Fibroblast of skin of left biceps (primary cell): Measurements from ENCODE around the gene TPRG1L.

ENCODE experiments used
- DNase-seq, 2 experiments: peaks; one replicate each; pipeline ENCODE4 v3.0.0-alpha.2; 2013; ENCODE audit warnings: low read depth in 2 of 2

TPRG1L gene

DNA sequence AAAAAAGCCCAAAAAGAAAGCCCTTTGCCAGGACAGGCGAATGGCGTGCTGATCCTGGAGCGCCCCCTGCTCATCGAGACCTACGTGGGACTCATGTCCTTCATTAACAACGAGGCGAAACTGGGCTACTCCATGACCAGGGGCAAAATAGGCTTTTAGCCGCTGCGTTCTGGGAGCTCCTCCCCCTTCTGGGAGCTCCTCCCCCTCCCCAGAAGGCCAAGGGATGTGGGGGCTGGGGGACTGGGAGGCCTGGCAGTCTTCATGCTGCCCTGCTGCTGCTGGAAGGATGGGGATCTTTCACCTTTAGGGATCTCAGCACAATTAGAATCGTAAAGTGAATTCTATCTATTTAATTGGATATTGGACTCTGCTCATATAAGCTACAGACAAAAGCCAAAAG lies 3.6 kb downstream of the TPRG1L start:
- no peak for DNase-seq

DNA sequence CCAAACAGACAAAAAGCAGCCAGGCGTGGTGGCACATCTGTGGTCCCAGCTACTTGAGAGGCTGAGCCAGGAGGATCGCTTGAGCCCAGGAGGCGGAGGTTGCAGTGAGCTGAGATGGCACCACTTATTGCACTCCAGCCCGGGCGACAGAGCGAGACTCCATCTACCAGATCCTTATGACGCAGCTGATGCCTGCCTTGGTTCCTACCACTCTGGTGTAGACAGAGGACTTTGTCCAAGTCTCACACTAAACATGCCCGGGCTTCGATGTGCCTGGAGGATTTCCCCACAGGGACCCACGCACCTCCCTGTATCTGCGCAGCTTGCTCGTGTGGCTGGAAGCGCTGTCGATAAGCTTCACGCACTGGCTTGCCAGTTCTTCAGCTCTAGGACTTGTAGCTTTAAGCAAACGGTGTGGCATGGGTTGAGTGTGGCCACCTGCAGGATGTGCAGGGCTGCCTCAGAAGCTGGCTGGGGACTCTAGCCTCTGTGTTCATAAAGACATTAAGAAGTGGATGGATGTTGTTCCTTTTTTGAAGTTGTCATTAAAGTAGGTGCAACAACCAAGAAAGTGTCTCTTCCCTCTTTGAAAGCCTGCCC lies 4.8 kb downstream of the TPRG1L start:
- no peak for DNase-seq

DNA sequence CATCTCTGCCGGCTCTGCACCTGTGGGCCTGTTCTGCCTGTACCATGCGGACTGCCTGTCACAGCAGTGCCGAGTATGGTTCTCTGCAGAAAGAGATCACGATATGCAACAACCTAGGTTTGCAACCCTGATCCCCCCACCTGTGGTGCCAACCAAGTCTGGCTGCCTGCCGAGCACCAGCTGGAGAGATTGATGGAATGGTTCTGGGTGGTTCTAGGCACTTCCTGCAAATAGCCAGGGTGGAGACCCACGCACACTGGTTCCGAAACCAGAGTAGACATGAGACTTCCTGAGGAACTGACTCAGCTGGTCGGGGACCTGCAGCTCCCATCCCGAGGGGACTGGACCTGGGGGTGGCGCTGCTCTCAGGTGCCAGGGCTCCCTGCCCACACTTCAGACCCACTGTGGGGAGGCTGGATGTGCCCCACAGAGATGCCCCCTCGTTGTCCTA lies 5.4 kb downstream of the TPRG1L start:
- no peak for DNase-seq

DNA sequence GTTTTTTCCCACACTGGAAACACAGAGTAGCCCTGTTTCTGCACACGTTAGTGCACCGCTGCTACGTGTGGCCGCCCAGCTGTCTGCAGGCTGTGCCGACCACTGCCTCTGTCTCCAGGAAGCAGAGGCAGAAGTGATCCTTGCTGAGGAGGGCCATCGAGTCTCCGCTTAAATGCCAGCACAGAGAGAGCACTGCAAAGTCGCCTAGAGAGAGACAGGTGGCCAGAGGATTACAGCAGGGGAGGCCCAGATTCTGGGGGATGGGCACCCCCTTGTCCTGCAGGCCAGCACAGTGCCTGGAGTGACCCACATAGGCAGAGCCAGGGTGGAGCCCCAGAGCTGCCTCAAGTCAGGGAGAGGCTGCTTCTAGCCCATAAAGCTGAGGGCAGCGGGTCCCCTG lies 6.1 kb downstream of the TPRG1L start:
- no peak for DNase-seq

DNA sequence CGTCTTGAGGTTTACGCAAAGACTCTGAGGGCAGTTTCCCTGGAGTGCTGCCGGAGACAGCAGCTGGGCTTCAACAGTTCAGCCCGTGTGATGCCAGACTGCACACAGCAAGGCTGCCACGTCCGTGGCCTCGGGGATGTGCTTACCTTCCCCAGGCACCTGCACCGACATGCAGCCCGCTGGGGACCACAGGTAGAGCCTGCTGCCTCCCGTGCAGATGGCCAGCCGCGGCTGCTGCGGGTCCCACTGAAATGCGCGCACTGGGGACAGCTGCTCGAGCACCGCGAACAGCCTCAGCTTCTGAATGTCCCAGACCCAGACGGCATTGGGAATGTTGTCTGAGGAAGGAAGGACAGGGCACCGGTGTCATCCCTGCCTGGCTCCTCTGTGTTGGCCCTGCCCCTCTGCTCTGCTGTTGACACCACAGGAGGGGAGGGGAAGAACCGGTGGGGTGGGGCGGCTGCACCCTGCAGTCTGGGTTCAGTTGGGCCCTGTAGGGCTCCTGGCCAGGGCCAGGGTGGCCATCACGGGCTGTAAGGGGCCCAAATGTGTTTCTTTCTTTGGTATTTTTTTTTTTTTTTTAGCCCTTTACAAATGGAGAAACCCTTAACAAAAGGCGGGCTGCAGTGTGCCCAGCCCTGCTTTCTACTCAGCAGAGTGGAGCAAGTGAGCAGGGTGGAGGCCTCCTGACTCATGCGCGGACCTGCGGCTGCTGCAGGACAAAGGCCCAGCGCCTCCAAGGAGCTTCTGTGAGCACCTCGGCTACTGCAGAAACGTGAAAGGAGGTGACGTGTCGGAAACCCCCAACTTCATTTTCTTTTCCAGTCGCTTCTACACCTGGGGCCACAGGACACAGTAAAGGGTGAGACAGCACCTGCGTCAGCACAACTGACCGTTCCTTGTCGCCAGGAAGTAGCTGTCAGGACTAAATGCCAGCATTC lies 6.8 kb downstream of the TPRG1L start:
- DNase-seq = no peak

GRCh38 chr1:3632298-3632697 lies 7.5 kb downstream of the TPRG1L start:
- DNase-seq = no peak

DNA sequence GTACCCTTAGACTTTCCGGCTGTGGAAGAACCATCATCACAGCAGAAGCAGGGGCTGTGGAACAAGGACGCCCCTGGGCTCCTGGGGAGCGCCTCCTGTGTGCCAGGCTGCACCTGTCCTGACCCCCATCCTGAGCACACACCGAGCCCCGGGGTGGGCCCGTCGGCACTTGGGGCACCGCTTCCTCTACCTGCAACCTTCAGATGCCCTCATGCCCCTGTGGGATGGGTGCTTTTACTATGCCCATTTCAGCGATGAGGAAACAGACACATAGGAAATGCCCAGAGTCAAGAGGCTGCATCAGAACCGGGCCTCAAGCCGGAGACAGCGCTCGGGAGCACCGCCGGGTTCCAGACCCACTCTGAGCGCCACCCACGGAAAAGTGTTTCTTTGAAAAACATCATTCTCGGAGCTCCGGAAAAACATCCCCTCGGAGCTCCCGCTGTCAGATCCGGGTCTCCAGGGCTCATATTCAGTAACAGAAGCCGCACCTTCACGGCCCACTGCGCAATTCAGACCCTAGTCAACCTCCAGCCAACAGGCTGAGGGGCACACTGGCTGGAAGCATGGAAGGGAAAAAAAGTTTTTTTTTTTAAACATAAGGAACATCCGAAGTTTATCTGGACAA lies 8.0 kb downstream of the TPRG1L start:
- DNase-seq = no peak

DNA sequence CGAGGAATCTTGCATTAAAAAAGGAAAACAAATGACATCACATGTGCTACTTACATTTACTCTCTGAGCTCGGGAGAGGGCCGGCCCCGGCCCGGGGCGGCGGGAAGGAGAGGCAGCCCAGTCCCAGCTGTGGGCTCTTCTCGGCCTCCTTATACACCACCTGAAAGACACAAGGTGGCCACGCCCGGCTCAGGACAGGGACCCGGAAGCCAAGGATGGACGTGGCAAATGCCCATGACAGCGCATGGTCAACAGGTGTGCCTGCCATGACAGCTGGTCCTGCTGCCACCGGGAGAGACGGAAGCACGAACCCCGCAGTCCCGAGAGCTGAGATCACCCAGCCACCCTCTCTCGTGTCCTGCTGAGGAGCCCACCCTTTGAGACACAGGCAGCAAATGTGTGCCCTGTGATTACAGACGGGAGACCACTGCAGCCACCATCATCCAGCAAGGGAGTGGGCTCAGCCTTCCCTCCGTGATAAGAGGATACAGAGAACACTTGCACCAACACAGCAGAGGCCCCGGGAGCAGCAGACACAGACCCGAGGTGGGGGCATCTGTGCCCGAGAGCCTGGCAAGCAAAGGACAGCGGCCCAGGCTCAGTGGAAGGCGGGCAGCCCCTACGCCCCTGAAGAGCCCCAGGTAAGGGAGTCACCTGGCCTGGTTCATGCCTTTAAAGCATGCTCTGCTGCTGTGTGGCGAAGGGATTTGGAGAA lies 8.7 kb downstream of the TPRG1L start:
- no peak for DNase-seq

DNA sequence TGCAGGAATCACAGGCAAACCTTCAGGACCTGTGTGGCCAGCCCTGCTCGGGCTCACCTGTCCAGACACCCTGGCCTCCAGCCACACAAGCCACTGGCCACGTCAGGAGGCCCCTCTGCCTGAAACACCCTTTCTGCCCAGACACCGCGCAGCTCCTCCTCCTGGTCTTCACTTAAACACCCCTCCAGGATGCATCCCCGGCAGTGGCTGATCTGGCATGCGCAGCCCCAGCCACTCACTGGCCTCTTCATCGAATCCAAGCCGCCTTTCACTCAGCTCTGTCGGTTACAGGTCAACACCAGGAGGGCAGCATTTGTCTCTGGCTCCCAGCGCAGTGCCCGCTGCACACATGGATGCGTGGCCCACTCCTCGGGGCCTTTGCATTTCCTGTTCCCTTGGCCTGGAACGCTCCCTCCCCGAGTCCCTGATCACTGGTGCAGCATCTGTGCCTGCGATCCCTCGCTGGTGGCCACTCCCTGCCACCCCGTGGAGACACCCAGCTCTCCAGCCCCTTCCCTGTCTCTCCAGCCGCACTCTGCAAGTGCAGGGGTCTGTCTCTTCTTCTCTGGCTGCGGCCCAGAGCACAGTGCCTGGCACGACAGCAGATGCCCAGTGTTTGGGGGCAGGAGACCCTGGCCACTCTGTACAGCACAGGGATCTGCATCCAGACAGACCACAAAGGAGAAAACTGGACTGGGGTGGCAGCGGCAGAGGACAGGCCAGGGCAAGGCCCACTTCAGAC lies 9.4 kb downstream of the TPRG1L start:
- no peak for DNase-seq

DNA sequence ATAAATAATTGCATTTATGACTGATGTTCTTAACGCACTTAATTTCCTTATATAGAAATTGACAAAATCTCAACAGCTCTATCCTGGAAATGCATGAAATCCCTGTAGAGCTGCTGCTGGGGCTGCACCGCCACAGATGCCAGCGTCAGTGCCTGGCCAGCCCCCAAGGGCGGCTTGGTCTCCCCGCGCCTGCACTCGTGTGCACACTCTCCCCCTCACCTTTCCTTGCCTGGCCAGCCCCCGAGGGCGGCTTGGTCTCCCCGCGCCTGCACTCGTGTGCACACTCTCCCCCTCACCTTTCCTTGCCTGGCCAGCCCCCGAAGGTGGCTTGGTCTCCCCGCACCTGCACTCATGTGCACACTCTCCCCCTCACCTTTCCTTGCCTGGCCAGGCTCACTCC lies 11.3 kb downstream of the TPRG1L start:
- DNase-seq = no peak

- no peak for DNase-seq
Observed at GRCh38 chr1:3636531-3636930, 11.7 kb downstream of the TPRG1L start.

DNA sequence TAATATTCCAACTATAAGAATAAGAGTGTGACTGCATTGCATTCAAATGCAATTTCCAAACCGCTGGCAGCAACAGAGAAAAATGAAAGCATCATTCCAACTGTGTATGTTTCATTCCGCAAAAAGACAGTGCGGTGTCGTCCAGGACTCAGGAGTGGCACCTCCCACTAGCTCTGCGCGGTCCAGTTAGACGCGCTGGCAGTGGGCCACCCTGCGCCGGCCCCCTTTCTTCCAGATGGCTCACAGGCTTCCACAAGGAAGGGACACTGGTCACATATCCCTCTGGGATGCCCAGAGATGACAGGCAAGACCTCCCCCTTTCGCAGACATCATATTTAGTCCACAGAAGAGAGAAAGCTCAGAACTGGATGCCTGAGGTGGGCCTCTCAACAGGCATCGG lies 13.2 kb downstream of the TPRG1L start:
- DNase-seq = no peak

- DNase-seq = no peak
Observed at GRCh38 chr1:3638676-3639075, 13.9 kb downstream of the TPRG1L start.

- no peak for DNase-seq
Observed at GRCh38 chr1:3639397-3639911, 14.6 kb downstream of the TPRG1L start.

- no peak for DNase-seq
Observed at GRCh38 chr1:3640121-3640837, 15.5 kb downstream of the TPRG1L start.

DNA sequence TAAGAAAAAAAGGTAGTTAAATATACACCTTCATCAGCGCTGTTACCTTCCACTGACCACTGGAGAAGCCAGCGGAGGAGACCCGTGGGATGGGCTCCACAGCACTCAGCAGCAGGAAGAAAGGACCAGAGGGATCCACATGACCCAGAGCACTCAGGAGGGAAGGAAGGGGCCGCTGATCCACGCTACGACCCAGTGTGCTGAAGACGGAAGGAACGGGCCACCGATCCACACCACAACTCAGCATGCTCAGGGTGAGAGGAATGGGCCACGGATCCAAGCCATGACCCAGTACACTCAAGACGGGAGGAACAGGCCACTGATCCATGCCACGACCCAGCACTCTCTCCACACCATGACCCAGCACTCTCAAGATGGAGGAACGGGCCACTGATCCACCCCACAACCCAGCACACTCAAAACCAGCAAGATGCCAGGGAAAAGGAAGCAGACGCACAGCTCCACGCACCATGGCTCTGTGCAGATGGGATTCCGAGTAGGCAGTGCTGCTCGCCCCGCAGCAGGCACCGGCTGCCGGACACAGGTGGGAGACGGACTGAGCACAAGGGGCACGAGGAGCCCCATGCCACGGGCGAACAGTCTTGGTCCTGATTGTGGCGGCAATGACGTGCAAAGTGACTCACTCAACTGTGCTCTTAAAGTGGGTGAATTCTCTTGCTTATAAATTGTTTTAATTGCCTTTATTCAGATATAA lies 16.4 kb downstream of the TPRG1L start:
- no peak for DNase-seq

- DNase-seq = no peak
Observed at GRCh38 chr1:3641816-3642215, 17.0 kb downstream of the TPRG1L start.

DNA sequence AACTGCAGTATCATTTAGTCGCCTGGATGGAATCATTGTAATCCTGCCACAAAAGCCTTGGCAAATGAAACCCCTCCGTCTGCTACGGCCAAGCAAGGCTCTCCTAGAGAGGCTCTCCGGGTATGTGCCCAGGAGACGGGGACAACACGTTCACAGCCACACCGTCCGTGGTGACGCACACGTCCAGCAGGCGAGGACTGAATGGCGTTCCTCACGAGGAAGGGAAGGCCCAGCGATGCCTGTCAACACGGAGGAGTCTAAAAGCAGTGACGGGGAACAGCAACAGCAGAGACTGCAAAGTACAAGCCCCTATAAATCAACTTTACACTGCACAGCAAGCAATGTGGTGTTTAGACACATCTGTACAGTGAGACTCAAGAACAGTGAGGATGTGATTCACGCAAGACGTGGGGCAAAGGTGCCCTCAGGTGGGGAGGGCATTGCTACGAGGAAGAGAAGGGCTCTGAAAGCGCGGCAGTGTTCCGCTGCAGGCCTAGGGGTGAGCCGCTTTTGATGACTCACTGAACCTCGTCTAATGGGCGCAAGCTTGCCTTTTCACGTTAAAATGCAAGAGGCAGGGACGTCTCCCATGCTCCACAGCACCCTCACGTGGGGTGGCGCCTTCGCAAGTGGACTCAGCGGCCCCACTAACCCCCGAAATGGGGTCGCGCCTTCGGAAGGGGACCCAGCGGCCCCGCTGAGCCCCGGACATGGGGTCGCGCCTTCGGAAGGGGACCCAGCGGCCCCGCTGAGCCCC lies 18.3 kb downstream of the TPRG1L start:
- DNase-seq = no peak

GRCh38 chr1:3644273-3644672 lies 19.5 kb downstream of the TPRG1L start:
- DNase-seq = no peak
